Measurements from ENCODE around the gene RPL15.
A peak's percentile ranks its signal among the peaks of the same experiment; 100 is the strongest.
"Not testable (repeated sequence)": the region's sequence is repeated elsewhere in the genome, so short reads cannot be mapped to it uniquely, and the experiment has no call there.

Gene RPL15

DNA sequence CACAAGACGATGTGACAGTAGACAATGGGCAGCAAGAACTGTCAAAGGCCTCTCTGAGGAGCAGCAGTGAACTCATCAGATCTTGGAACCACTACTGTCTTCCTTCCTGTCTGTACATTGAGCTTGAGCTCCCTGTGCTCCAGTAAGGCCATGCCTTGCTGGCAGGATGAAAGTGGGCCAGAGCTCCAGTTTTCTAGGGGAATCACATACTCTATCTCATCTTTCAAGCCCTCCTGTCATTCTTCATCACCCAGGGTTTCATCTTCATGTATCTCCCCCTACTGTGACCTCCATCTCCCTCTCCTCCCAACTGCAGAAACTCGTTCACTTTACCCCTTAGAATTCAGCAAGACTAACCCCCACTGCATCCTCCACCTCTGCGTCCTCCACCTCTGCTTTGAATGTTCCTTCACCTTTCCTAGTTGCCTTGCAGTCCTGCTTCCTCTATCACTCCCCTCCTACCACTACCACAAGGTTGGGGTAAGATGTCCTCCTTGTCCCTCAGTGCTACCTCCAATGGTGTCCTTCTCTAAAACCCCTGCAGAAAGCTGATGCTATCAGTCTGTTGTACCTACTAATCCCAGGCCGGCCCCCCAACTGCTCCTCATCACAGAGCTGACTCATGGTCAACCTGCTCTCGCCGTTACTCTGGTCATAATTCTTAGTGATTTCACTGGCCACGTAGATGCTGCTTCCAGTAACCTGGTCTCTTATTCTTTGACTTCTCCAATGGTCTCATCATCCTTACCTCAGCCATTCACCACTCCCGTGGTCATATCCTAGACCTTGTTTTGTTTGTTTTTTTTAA, 22.5 kb upstream of the RPL15 start:
- DNase-seq: no peak

DNA sequence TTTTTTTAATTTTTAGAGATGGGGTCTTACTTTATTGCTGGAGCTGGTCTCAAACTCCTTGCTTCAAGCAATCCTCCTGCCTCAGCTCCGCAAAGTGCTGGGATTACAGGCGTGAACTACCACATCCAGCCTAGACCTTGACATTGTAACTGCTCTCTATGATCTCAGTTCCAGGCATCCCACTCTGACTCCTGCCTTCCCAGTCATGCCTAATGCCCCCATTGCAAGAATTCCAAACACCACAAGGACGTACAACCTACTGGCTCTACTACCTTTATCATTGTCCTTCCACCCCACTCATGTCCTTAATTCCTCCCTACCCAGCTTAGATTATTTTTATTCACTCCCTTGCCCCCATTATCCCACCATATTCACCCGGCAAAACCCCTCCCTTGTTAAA, 21.8 kb upstream of the RPL15 start:
- no peak for DNase-seq

DNA sequence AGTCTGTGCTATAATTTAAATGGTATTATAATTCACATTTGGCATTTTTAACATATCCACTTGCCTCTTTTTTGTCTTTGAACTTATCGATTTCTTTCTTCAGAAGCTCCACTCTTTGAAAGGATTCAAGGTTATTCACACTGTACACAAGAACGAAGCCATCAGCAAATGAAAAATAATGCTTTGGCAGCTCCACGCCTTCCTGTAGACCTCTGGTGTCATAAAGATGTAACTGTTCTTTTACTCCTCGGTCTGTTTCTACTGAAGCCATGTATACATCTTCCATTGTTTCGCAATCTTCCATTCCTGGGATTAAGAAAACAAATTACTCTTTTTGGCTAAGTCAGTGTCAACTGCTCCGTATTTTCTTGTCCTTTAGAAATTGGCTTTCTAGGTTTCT, 16.2 kb upstream of the RPL15 start:
- DNase-seq: no peak

DNA sequence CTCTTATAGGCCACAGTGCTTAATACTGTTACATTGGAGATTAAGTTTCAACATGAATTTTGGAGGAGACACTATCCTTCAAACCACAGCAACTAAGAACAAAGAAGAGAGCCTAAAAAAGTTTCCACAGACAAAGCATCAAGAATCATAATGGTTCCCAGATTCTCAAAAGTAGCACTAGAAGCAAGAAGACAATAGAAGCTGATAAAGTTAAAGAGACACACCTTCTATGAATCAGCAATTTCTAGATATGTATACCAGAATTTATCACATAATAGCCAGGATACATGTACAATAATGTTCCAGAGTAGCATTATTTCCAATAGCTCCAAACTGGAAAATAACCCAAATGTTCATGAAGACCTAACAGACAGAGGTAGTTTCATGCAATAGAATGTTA, 12.4 kb upstream of the RPL15 start:
- DNase-seq: no peak

DNA sequence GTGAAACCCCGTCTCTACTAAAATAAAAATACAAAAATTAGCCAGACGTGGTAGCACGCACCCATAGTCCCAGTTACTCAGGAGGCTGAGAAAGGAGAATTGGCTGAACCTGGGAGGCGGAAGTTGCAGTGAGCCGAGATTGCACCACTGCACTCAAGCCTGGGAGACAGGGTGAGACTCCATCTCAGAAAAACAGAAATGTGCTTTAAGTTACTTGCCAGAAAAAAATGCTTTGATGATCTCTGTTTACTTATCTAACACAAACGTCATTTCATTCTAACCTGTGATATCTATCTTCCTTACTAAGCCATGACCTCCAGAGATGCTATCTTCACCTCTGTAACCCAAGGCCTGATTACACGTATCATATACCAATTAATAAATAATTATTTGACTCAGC, 7.6 kb upstream of the RPL15 start:
- DNase-seq: no peak

DNA sequence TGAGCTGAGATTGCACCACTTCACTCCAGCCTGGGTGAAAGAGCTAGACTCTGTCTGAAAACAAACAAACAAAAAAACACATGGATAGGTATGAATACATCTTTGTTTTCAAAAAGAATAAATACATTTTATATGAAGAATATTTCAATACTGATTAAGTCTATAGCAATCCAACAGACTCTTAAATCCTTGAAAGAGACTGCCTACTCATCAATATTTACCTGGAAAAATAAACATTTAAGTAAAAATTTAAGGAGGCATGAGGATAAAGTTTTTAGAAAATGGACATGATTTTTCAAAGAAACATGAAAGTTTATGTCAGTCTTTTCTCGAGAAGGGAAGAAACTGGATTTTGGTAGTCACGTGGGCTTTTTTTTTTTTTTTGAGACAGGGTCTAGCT, 5.5 kb upstream of the RPL15 start:
- no peak for DNase-seq

DNA sequence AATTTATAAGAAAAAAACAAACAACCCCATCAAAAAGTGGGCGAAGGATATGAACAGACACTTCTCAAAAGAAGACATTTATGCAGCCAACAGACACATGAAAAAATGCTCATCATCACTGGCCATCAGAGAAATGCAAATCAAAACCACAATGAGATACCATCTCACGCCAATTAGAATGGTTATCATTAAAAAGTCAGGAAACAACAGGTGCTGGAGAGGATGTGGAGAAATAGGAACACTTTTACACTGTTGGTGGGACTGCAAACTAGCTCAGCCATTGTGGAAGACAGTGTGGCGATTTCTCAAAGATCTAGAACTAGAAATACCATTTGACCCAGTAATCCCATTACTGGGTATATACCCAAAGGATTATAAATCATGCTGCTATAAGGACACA, 4.6 kb upstream of the RPL15 start:
- DNase-seq: not testable (repeated sequence)

DNA sequence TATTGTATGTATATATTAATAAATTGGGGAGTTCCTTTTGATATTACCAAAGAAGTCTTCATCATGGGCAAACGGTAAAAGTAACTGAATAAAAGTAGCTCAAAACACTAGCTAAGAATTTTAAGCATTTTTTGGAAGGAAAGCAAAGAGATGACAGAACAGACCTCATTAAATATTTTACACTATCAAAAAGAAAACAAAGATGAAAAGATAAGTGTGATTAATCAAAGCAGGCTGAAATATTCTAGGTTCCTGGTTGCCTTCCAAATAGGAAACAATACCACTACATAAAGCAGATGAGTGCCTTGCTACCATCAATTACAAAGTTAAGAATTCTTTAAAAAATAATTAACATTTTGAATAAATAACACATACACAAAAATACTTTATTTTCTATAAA, 3.8 kb upstream of the RPL15 start:
- DNase-seq: no peak

DNA sequence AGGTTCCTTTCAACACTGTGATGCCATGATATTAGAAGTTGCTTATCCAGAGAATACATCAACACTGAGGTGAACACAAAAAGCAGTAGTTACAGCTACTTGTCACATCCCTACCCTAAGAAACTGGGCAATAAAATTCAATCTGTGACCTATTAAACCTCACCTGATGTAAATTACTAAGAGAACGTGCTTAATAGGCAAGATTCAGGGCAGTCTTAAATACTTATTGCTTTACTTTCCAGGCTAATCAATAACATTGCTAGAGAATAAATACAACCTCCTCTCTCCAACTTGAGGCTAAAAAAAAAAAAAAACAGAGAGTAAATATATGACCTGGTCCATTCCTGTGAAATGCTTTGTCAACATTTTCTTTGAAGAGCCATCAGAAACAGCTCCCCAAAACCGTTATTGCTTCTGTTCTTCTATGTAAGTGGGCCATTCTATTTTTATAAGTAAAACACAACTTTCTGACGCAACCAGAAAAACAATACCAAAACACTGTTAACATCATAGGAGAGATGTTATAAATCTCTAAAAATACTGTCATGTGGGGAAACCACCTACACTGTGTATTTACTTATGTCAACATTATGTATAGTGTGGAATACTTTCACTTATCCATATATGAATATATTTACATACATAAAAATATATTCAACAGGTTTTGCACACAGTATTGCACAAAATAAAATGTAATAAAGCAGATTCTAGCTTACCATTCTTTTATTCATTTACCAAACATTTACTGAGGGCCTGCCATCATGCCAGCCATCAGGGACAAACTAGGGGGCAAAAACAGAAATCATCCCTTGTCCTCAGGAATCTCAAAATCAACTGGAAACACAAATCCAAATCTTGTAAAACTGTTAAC, 2.8 kb upstream of the RPL15 start:
- no peak for DNase-seq

DNA sequence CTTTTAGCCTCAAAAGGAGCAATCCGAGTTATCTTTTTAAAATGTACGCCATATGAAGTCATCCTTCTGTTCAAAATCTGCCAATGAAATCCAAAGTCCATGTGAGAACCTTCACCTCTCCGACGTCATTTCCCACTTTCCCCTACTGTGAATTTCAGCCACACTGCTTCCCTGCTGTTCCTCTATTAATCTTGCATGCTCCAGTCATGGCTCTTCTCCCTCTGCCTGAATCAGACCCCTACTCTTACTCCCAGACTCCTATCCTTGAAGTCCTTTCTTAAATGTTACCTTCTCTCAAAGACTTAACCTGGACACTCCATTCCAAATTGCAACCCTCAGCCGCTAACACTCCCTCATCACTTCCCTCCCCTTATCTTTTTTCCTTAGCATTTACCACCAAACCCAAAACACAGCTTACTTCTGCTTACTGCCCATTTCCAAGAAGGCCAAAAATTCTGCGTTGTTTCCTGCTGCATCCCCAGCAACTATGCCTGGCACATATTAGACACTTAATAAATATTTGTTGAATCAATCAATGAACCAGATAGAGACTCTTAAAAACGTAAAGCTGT, 1.3 kb upstream of the RPL15 start:
- no peak for DNase-seq

DNA sequence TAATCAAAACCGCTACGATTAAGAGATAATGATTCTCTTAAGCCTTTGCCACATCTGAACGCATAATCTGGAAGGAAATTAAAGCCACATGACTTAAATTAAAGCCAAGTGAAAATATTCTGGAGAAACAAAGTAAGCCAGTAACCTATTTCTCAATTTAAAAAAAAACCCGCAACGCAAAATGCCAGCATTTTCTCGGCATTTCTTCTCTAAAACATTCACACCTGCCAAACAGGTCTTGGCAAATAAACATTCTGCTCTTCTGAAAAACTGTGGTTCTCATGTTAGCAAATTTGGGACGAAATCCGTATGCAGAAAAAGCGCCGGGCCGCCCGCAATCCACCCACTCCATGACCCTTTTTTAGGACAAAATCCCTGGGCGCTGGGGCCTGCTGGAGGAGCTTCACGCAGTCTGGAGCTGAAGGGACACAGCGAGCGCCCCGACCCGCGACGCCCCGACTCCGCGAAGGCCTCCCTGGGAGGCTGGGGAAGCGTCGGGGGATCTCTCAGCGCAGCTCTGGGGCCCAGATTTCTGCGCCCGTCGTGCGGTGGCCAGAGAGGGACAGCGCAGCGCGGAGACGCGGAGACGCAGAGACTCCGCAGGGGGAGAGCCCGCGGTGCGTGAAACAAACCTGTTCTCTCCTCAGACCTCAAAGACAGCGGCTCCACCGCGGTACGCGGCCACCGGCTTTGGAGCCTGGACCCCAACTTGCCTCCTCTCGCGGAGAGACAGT, 613 bp upstream of the RPL15 start:
- no peak for DNase-seq

DNA sequence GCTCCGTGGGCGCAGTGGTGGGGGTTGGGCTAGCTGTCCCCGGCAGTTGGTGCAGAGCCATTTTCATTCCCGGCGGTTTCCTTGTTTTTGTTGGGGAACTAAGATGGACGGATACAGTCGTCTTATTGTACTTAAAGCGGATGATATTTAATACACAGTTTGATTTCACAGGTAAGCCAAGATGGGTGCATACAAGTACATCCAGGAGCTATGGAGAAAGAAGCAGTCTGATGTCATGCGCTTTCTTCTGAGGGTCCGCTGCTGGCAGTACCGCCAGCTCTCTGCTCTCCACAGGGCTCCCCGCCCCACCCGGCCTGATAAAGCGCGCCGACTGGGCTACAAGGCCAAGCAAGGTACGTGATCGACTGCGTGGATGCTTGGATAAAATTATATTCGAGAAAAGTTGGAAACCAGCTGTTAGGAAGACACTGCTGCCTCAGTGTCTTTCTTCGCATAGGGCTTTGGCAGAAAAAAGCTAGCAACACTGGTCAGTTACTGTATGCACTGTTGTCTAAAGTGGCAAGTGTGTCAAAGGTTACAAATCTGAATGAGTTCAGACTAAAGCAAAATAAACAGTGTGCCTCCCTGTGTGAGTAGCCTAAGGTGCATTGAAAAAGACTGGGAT, 859 bp downstream of the RPL15 start:
- peak; percentile 50 for DNase-seq

DNA sequence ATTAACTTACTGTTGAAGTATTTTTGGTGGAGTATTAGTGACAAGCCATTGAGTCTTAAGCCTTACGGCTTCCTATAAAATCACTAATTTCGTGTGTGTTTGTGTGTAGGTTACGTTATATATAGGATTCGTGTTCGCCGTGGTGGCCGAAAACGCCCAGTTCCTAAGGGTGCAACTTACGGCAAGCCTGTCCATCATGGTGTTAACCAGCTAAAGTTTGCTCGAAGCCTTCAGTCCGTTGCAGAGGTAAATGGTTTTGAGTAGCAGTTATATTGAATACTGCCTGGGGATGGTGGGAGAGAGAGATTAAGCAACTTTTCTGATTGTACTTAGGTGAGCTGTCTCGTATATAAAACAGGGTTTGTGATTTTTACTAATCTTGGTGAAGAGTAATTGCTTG, 1.4 kb downstream of the RPL15 start:
- DNase-seq: not testable (repeated sequence)

DNA sequence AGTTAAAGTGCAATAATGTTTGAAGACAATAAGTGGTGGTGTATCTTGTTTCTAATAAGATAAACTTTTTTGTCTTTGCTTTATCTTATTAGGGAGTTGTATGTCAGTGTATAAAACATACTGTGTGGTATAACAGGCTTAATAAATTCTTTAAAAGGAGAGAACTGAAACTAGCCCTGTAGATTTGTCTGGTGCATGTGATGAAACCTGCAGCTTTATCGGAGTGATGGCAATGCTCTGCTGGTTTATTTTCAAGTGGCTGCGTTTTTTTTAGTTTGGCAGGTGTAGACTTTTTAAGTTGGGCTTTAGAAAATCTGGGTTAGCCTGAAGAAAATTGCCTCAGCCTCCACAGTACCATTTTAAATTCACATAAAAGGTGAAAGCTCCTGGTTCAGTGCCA, 2.7 kb downstream of the RPL15 start:
- no peak for DNase-seq

DNA sequence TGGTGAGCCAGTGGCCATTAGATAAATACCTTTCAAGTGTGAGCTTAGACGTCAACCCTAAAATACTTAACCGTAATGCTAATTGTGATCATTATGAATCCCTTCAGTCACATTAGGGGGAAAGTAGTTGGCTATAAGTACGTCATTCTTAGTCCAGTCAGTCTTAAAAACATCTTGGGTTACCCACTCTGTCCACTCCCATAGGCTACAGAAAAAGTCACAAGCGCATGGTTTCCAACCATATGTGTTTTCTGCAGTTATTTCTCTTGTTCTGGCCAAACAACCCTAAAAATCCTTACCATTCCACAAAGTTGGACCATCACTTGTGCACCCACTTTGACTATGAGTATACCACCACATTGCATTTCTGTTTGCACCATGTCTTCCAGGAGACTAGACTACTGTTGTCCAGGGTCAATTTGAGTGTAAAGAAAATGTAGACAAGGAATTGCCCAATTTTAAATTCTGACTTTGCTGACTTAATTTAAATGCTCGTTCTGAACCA, 3.3 kb downstream of the RPL15 start:
- no peak for DNase-seq

DNA sequence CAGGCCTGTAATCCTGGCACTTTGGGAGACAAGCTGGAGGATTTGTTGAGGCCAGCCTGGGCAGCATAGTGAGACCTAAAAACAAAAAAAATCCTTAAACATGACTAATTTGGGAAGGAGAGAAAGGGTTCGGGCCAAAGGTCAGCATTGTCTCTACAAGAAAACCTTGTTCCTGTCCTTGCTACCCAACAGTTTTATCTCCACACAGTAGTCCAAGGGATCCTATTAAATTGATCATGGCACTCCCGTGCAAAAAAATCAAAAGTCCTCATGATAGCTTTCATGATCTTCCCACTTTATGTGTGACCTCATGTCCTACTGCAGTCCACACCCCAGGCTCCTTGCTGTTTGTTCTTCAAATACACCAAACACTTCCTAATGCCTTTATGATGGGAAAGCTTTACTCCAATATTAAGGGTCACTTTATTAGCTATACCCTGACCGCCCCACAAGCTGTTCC, 4.2 kb downstream of the RPL15 start:
- no peak for DNase-seq

DNA sequence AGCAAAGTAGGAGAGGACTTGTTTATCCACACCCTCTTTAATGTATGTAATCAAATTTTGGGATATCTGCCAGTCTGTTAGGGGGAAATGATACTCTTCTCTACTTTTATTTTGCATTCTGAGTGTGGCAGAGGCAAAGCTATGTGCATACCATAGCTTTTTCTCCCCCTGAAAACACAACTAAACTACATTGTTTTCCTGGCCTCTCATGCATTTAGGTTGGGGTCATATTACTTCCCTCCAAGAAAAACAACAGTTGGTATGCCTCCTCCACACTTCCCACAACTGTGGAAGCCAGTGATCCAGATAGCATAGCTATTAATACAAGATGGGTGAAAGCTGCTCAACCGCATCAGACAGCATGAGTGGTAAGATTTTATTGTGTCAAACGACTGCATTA, 6.9 kb downstream of the RPL15 start:
- DNase-seq: peak; percentile 76

DNA sequence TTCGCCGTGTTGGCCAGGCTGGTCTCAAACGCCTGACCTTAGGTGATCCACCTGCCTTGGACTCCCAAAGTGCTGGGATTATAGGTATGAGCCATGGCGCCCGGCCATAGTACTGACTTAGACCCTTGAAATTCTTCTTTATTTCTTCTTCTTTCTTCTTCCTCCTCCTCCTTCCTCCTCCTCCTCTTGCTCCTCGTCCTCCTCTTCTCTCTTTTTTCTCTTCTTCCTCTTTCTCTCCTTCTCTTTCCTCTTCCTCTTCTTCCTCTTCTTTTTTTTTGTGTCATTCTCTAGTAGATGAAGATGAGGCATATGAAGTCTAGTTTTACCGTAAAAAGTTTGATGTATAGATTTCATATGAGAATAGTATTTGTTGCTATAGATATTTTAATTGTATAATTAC, 9.3 kb downstream of the RPL15 start:
- no peak for DNase-seq

DNA sequence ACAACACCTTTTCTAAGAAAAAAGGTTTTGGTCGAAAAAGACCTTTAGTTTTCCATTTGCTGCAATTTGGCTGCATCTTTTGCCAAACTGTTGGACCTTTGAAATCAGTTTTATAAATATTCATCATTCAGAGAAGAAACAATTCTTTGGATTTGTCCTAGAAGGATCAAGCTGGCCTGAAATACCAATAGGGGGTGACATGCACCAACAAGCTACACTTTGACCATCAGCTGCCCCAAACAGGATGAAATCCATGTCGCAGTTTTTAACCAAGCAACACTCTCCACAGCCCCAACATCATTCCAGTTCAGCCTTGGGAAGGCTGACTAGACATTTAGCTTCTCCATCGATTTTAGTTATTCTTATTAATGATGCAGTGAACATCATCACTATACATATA, 9.8 kb downstream of the RPL15 start:
- no peak for DNase-seq

DNA sequence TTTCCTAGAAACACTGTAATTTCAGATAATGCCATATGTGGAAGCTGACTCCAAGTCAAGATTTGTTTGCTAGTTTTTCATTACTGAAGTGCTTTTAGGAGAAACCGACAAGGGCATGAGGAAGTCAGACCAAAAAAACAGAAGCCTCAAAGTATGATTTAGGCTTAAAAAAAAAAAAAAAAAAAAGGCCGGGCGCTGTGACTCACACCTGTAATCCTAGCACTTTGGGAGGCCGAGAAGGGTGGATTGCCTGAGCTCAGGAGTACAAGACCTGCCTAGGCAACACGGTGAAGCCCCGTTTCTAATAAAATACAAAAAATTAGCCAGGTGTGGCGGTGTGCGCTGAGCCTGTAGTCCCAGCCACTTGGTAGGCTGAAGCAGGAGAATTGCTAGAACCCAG, 11.6 kb downstream of the RPL15 start:
- DNase-seq: peak; percentile 36

DNA sequence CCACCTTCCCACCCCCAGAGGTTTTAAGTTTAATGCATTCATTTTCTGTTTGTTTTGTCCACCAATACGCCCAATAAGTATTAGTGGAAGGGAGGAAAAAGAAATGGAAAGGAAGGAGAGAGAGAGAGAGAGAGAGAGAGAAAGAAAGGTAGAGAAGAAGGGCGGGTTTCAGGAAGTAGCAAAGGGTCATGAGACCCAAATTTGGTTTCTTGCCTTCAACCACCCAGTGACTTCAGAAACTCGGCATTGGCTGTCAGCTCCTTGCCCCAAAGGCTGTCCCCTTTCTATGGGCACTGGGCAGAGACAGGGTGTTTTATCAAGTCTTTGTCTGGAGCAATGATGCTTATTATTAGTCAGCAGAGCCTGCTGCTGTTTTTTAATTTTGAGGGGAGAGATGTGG, 14.7 kb downstream of the RPL15 start:
- no peak for DNase-seq

DNA sequence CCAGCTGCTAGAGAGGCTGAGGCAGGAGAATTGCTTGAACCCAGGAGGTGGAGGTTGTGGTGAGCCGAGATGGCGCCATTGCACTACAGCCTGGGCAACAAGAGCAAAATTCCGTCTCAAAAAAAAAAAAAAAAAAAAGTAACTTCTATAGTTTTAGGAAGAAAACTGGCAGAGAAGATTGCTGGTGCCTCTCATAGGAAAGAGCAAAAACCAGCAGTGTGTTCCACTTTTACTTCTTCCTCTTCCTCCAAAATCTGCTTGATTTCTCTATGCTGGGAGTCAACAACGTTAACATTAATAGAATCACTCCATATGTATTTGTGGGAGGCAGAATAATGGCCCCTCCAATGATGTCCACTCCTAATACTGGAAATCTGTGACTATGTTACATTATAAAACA, 15.6 kb downstream of the RPL15 start:
- DNase-seq: no peak

DNA sequence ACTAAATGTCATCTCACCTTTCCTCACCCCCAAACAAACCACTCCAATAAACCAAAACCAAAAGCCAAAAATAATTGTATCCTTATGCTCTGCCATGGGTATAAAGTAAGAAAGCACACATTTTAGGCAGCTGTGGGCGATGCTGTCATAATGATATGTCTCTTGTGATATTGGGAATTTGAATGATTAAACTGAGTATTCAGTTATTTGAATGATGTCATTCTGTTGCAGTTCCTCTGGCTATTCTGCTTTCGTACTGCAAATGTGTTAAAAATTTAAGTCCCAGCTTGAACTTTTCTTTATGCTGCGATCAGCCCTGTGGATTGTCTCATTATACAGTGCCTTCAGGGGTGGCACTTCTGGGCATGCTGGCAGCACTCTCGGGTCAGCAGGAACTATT, 17.3 kb downstream of the RPL15 start:
- DNase-seq: no peak
